Osteocyte (in vitro differentiated cells): ENCODE measurements around the gene IER5. TPM values are rescaled to one million over a fixed set of nuclear protein-coding genes. Genes with fewer than 3 reads are reported as not detected.
"Not testable (repeated sequence)": the region's sequence is repeated elsewhere in the genome, so short reads cannot be mapped to it uniquely, and the experiment has no call there.

ENCODE experiments used
- DNase-seq: peaks from one replicate; pipeline ENCODE4 v3.0.0; 2021; ENCODE audit warnings: mixed read lengths; ENCODE audit not compliant: unreplicated experiment; ENCODE audit errors: extremely low spot score
- H3K27ac Mint-ChIP-seq: one replicate; pipeline ENCODE4 v1.8.0; 2021; ENCODE audit warnings: mild to moderate bottlenecking, mixed read lengths; ENCODE audit not compliant: unreplicated experiment
- H3K27me3 Mint-ChIP-seq: one replicate; pipeline ENCODE4 v1.8.0; 2021; ENCODE audit warnings: mixed read lengths; ENCODE audit not compliant: unreplicated experiment
- H3K36me3 Mint-ChIP-seq: one replicate; pipeline ENCODE4 v1.8.0; 2021; ENCODE audit warnings: mixed read lengths; ENCODE audit not compliant: unreplicated experiment
- H3K4me1 Mint-ChIP-seq: one replicate; pipeline ENCODE4 v1.8.0; 2021; ENCODE audit warnings: mixed read lengths; ENCODE audit not compliant: unreplicated experiment
- H3K4me3 Mint-ChIP-seq: one replicate; pipeline ENCODE4 v1.8.0; 2021; ENCODE audit warnings: mild to moderate bottlenecking, moderate library complexity, mixed read lengths; ENCODE audit not compliant: unreplicated experiment
- H3K9me3 Mint-ChIP-seq: one replicate; pipeline ENCODE4 v1.8.0; 2021; ENCODE audit warnings: mixed read lengths; ENCODE audit not compliant: unreplicated experiment
- CTCF ChIP-seq: fragments of 200-600 bp; sonication (generic); IDR thresholded peaks from 2 replicates; pipeline ENCODE4 v1.5.0; 2021; ENCODE audit warnings: antibody characterized with exemption, mild to moderate bottlenecking, moderate library complexity
- long read RNA-seq: library from polyadenylated mRNA; unstranded; transcript quantifications from one replicate; pipeline ENCODE4 v2.0.0, GENCODE V29; 2021
- total RNA-seq: library from RNA; stranded (reverse); gene quantifications from 2 replicates; pipeline ENCODE4 v1.2.1, GENCODE V29; 2021

IER5 gene
- 29.8 and 32.2 TPM in 2 replicates for total RNA-seq
- long read RNA-seq, full-length matches to known transcripts: 3 of 3 reads
- long read RNA-seq, partial matches to known transcripts: 0 of 3 reads
- long read RNA-seq, other reads (novel, unspliced or antisense): 0 of 3 reads

GRCh38 chr1:181088079-181089016, at the start of gene IER5:
TSS of gene IER5 (plus strand) at chr1:181088700. CDS start at chr1:181088903, 203 bp downstream.
- Mint-ChIP-seq H3K36me3 (peaks cover 22% of the 10 kb centered on the region), H3K27me3 (no peaks in the 10 kb centered on the region), H3K27ac (peak within 1 kb of the TSS; percentile 97), H3K4me1 (peaks cover 43% of the 10 kb centered on the region), H3K9me3 (no peaks in the 10 kb centered on the region), H3K4me3 (peak within 1 kb of the TSS; percentile 99)
- no peak for TF ChIP-seq CTCF
- peak; percentile 98 for DNase-seq

- peaks cover 14% of the 10 kb centered on the region for H3K4me1 Mint-ChIP-seq
- H3K4me3 Mint-ChIP-seq: no peak overlapping the region
- no peaks in the 10 kb centered on the region for H3K36me3 Mint-ChIP-seq
- H3K27ac Mint-ChIP-seq: no peak overlapping the region
- DNase-seq: no peak
- H3K9me3 Mint-ChIP-seq: no peaks in the 10 kb centered on the region
- no peaks in the 10 kb centered on the region for H3K27me3 Mint-ChIP-seq
- no peak for TF ChIP-seq CTCF
These were observed 48.1 kb upstream of the IER5 start for GRCh38 chr1:181040284-181040865.

- Mint-ChIP-seq H3K36me3 (no peaks in the 10 kb centered on the region), H3K4me3 (no peak overlapping the region), H3K4me1 (peaks cover 14% of the 10 kb centered on the region), H3K9me3 (no peaks in the 10 kb centered on the region), H3K27ac (no peak overlapping the region), H3K27me3 (no peaks in the 10 kb centered on the region)
- TF ChIP-seq CTCF: no peak
- DNase-seq: no peak
These were observed 45.2 kb upstream of the IER5 start for GRCh38 chr1:181043025-181043888.

- no peak for TF ChIP-seq CTCF
- no peak for DNase-seq
- Mint-ChIP-seq H3K27ac (no peak overlapping the region), H3K4me1 (peaks cover 14% of the 10 kb centered on the region), H3K36me3 (no peaks in the 10 kb centered on the region), H3K4me3 (no peak overlapping the region), H3K27me3 (no peaks in the 10 kb centered on the region), H3K9me3 (no peaks in the 10 kb centered on the region)
These were observed 44.0 kb upstream of the IER5 start for GRCh38 chr1:181044449-181044966.

DNA sequence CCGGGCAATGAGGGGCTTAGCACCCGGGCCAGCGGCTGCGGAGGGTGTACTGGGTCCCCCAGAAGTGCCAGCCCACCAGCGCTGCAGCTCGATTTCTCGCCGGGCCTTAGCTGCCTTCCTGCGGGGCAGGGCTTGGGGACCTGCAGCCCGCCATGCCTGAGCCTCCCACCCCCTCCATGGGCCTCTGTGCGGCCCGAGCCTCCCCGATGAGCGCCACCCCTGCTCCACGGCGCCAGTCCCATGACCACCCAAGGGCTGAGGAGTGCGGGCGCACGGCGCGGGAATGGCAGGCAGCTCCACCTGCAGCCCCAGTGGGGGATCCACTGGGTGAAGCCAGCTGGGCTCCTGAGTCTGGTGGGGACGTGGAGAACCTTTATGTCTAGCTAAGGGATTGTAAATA, 42.6 kb upstream of the IER5 start:
- H3K9me3 Mint-ChIP-seq, H3K27me3 Mint-ChIP-seq, H3K27ac Mint-ChIP-seq, H3K36me3 Mint-ChIP-seq, H3K4me3 Mint-ChIP-seq, H3K4me1 Mint-ChIP-seq, DNase-seq: not testable (repeated sequence)
